Stimulated activated CD8-positive, alpha-beta memory T cell treated with anti-CD3 and anti-CD28 coated beads, Interleukin-7, amount 100 ng/mL, for 4 hours (primary cell): ENCODE results near the gene TMEM203.
A peak's percentile ranks its signal among the peaks of the same experiment; 100 is the strongest.

ENCODE experiments used
- DNase-seq, 2 donors: peaks; one replicate each; pipeline ENCODE4 v3.0.0-alpha.2; 2020; ENCODE audit warnings: low read depth in 2 of 2

The TMEM203 gene

GRCh38 chr9:137198051-137198901 lies 7.2 kb downstream of the TMEM203 start:
- DNase-seq: no peak

- no peak for DNase-seq
Observed at GRCh38 chr9:137195525-137196220, 9.8 kb downstream of the TMEM203 start.

- DNase-seq: no peak
Observed at GRCh38 chr9:137194909-137195308, 10.5 kb downstream of the TMEM203 start.

- no peak for DNase-seq
Observed at GRCh38 chr9:137194388-137194787, 11.1 kb downstream of the TMEM203 start.

- DNase-seq: no peak
Observed at GRCh38 chr9:137193771-137194170, 11.7 kb downstream of the TMEM203 start.

GRCh38 chr9:137192859-137193258 lies 12.6 kb downstream of the TMEM203 start:
- DNase-seq: no peak

- DNase-seq: no peak
Observed at GRCh38 chr9:137192448-137192780, 13.0 kb downstream of the TMEM203 start.

GRCh38 chr9:137191691-137192447 lies 13.6 kb downstream of the TMEM203 start:
- DNase-seq: no peak

- no peak for DNase-seq
Observed at GRCh38 chr9:137191245-137191644, 14.2 kb downstream of the TMEM203 start.

- no peak for DNase-seq
Observed at GRCh38 chr9:137190315-137190856, 15.1 kb downstream of the TMEM203 start.

GRCh38 chr9:137189297-137190295 lies 15.9 kb downstream of the TMEM203 start:
- no peak for DNase-seq

GRCh38 chr9:137188490-137189296 lies 16.8 kb downstream of the TMEM203 start, which contains the start of the genes ANAPC2 and SSNA1:
ANAPC2 (minus strand) TSS chr9:137188560; CDS start chr9:137188532, 28 bp downstream.
SSNA1 (plus strand) TSS chr9:137188676; CDS start chr9:137188727, 51 bp downstream.
- peak; percentile 75 to 88 for DNase-seq

- DNase-seq: no peak
Observed at GRCh38 chr9:137188086-137188489, 17.4 kb downstream of the TMEM203 start.

- no peak for DNase-seq
Observed at GRCh38 chr9:137187386-137187785, 18.1 kb downstream of the TMEM203 start.

GRCh38 chr9:137186385-137186784 lies 19.1 kb downstream of the TMEM203 start:
- no peak for DNase-seq

GRCh38 chr9:137185921-137186320 lies 19.5 kb downstream of the TMEM203 start:
- no peak for DNase-seq

- no peak for DNase-seq
Observed at GRCh38 chr9:137184881-137185660, 20.4 kb downstream of the TMEM203 start.

- no peak for DNase-seq
Observed at GRCh38 chr9:137183980-137184595, 21.4 kb downstream of the TMEM203 start.

GRCh38 chr9:137182836-137183235 lies 22.6 kb downstream of the TMEM203 start:
- DNase-seq: no peak
